Tibial nerve (tissue), 4 donors: ENCODE measurements around the gene RNF128.

ENCODE experiments used
- EP300 ChIP-seq, 2 donors: sonication (generic); formaldehyde crosslinking; IDR thresholded peaks; one replicate each; pipeline ENCODE4 v1.6.1; 2017; ENCODE audit warnings: antibody characterized with exemption in 2 of 2, mild to moderate bottlenecking in 1 of 2
- POLR2A ChIP-seq, 2 donors: fragments of 450-650 bp; IDR thresholded peaks; one replicate each; pipeline ENCODE4 v1.6.1; 2017; ENCODE audit warnings: antibody characterized with exemption in 2 of 2, mild to moderate bottlenecking in 2 of 2, moderate library complexity in 2 of 2
- TF ChIP-seq, protein P1 (sequence below), 5 experiments: fragments of 200-600 bp in 3 of 5; fragments of 450-650 bp in 2 of 5; sonication (generic) in 3 of 5; IDR thresholded peaks; one replicate each; pipeline ENCODE4 v1.5.1; 2016 to 2019; ENCODE audit warnings: antibody characterized with exemption in 5 of 5, mild to moderate bottlenecking in 3 of 5, moderate library complexity in 2 of 5

DNA sequence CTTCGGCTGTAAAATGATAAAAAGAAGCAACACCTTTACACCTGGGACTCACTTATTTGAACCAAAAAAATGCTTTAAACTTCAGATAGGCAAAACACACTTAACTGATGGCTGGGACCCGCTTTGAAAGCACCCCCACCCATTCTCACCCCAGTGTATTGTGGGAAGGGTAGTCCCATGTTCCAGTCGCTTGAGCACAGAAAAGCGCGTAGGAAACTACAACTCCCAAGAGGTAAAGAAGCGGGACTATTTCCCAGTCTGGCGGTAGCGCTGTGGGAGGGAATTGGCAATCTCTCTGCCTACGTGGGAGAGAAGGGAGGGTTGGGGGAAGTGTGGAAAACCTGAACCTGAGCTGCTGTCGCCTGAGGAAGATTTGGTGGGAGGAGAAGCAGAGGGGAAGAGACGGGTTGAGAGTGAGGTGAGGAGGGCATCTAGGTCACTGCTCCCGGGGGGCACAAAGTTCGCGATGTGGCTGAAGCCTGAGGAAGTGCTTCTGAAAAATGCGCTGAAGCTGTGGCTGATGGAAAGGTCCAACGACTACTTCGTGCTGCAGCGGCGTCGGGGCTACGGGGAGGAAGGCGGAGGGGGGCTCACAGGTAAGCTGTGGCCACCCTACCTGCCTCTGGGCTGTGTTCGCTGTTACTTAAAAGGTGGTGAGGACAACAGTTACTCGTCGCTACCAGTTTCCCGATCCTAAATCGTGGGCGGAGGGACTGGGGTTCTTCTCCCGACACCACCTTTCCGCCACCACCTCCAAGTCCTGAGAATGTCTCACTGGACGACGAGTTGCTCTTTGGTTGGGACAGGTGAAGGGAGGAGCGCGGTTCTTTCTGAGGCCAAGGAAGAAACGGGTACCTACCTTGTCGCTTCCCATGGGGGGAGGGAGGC lies 76.1 kb downstream of the RNF128 start, which contains the start of gene TBC1D8B:
- TF ChIP-seq, protein P1, sequence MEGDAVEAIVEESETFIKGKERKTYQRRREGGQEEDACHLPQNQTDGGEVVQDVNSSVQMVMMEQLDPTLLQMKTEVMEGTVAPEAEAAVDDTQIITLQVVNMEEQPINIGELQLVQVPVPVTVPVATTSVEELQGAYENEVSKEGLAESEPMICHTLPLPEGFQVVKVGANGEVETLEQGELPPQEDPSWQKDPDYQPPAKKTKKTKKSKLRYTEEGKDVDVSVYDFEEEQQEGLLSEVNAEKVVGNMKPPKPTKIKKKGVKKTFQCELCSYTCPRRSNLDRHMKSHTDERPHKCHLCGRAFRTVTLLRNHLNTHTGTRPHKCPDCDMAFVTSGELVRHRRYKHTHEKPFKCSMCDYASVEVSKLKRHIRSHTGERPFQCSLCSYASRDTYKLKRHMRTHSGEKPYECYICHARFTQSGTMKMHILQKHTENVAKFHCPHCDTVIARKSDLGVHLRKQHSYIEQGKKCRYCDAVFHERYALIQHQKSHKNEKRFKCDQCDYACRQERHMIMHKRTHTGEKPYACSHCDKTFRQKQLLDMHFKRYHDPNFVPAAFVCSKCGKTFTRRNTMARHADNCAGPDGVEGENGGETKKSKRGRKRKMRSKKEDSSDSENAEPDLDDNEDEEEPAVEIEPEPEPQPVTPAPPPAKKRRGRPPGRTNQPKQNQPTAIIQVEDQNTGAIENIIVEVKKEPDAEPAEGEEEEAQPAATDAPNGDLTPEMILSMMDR (IDR thresholded peaks at IDR 0.05): no peak
- TF ChIP-seq POLR2A (IDR thresholded peaks at IDR 0.05) (peak; percentile 3 to 57), EP300 (IDR thresholded peaks at IDR 0.05) (peak in 1 of 2 donors; percentile 79)
